WTC11 (cell line): ENCODE data around the gene STPG3. TPM values are rescaled to one million over a fixed set of nuclear protein-coding genes. Genes with fewer than 3 reads are reported as not detected.

Source experiments
- ATAC-seq: fragments of 200-7000 bp; cut with Tn5 transposase; 2 replicates; pipeline ENCODE4 v1.10.0; 2021; ENCODE audit warnings: mild to moderate bottlenecking, moderate library complexity
- CTCF ChIA-PET: fragments of 300-600 bp; sonication (Branson Sonifier 250); formaldehyde crosslinking; loops from one replicate; lab custom pipeline; 2021; ENCODE audit warnings: antibody characterized with exemption; lab: Charles Lee
- POLR2A ChIA-PET: fragments of 350-600 bp; sonication (Branson Sonifier 250); formaldehyde crosslinking; loops from one replicate; lab custom pipeline; 2021; ENCODE audit warnings: antibody characterized with exemption; lab: Charles Lee
- DNase-seq: peaks from one replicate; pipeline ENCODE4 v3.0.0; 2021; ENCODE audit warnings: low spot score
- H3K27ac Mint-ChIP-seq: 2 replicates; pipeline ENCODE4 v1.8.0; 2021; ENCODE audit warnings: mixed read lengths
- H3K27me3 Mint-ChIP-seq: 2 replicates; pipeline ENCODE4 v1.8.0; 2021; ENCODE audit warnings: low read depth, mild to moderate bottlenecking, moderate library complexity, mixed read lengths
- H3K36me3 Mint-ChIP-seq: 2 replicates; pipeline ENCODE4 v1.8.0; 2021; ENCODE audit warnings: mixed read lengths
- H3K4me1 Mint-ChIP-seq: 2 replicates; pipeline ENCODE4 v1.8.0; 2022; ENCODE audit warnings: mixed read lengths
- H3K4me3 Mint-ChIP-seq: 2 replicates; pipeline ENCODE4 v1.8.0; 2021; ENCODE audit warnings: mild to moderate bottlenecking, moderate library complexity, mixed read lengths
- H3K9me3 Mint-ChIP-seq: 2 replicates; pipeline ENCODE4 v1.8.0; 2021; ENCODE audit warnings: mixed read lengths
- ELF4 ChIP-seq: sonication (generic); formaldehyde crosslinking; IDR thresholded peaks from 2 replicates; pipeline ENCODE4 v1.8.1; 2022; ENCODE audit warnings: low read depth, mild to moderate bottlenecking, moderate library complexity, missing genetic modification reagents
- EMX1 ChIP-seq: fragments of 250-450 bp; sonication (Bioruptor Pico); IDR thresholded peaks from 2 replicates; pipeline ENCODE4 v1.8.0; 2021; ENCODE audit warnings: mild to moderate bottlenecking
- OVOL2 ChIP-seq: fragments of 250-450 bp; sonication (Bioruptor Pico); IDR thresholded peaks from 2 replicates; pipeline ENCODE4 v1.9.0; 2021; ENCODE audit warnings: mild to moderate bottlenecking, borderline replicate concordance
- RELA ChIP-seq: sonication (generic); formaldehyde crosslinking; IDR thresholded peaks from 2 replicates; pipeline ENCODE4 v1.8.1; 2022; ENCODE audit warnings: missing genetic modification reagents, mild to moderate bottlenecking, borderline replicate concordance
- TCF7 ChIP-seq: sonication (generic); formaldehyde crosslinking; IDR thresholded peaks from 2 replicates; pipeline ENCODE4 v1.8.0; 2022; ENCODE audit warnings: mild to moderate bottlenecking, low read depth, missing genetic modification reagents, moderate library complexity
- TEAD1 ChIP-seq: sonication (generic); formaldehyde crosslinking; IDR thresholded peaks from 2 replicates; pipeline ENCODE4 v1.8.0; 2022; ENCODE audit warnings: mild to moderate bottlenecking, missing genetic modification reagents
- ZNF121 ChIP-seq: sonication (generic); formaldehyde crosslinking; IDR thresholded peaks from 2 replicates; pipeline ENCODE4 v1.8.0; 2023; ENCODE audit warnings: missing genetic modification reagents
- total RNA-seq: library from RNA; stranded (reverse); gene quantifications from 3 replicates; pipeline ENCODE4 v1.2.3, GENCODE V29; 2021
- TF ChIP-seq, protein P1 (sequence below): fragments of 250-450 bp; sonication (Bioruptor Pico); IDR thresholded peaks from 2 replicates; pipeline ENCODE4 v1.9.0; 2021; ENCODE audit warnings: mild to moderate bottlenecking, borderline replicate concordance
- TF ChIP-seq, protein P2 (sequence below): fragments of 250-450 bp; sonication (Bioruptor Pico); IDR thresholded peaks from 2 replicates; pipeline ENCODE4 v2.1.2; 2022; ENCODE audit warnings: mild to moderate bottlenecking, moderate library complexity
- TF ChIP-seq, protein P3 (sequence below): fragments of 250-450 bp; sonication (Bioruptor Pico); conservative IDR thresholded peaks from 2 replicates; pipeline ENCODE4 v1.9.0; 2021; ENCODE audit warnings: mild to moderate bottlenecking
- TF ChIP-seq, protein P4 (sequence below): sonication (generic); formaldehyde crosslinking; IDR thresholded peaks from 2 replicates; pipeline ENCODE4 v1.8.0; 2023; ENCODE audit warnings: missing genetic modification reagents, mild to moderate bottlenecking, borderline replicate concordance

STPG3 gene
- total RNA-seq, 1 experiment from 2014 or later: 0.26 TPM

DNA sequence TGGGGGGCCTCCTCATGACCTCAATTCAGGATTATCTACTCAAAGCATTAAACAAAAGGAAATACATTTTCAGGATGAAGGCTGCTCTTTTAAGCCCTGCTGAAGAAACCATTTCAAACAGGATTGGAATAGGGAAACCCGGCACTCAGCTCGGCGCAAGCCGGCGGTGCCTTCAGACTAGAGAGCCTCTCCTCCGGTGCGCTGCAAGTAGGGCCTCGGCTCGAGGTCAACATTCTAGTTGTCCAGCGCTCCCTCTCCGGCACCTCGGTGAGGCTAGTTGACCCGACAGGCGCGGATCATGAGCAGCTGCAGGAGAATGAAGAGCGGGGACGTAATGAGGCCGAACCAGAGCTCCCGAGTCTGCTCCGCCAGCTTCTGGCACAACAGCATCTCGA is 46.4 kb upstream of the STPG3 start:
- Mint-ChIP-seq H3K4me1 (peaks cover 31% of the 10 kb centered on the region), H3K27ac (peak overlapping the region; percentile 82), H3K36me3 (peaks cover 24% of the 10 kb centered on the region), H3K9me3 (no peaks in the 10 kb centered on the region), H3K4me3 (peak overlapping the region; percentile 97), H3K27me3 (no peaks in the 10 kb centered on the region)
- no peak for DNase-seq
- no peak for ATAC-seq
- ChIA-PET POLR2A (interaction anchor here (1.4 kb wide), 1 partner anchor 16 kb away, joined by 4 read pairs; the partner anchor contains the start of gene SSNA1), CTCF (interaction anchor here (0.9 to 1.8 kb wide), 5 partner anchors 14 to 33 kb away, joined by 3 to 6 read pairs (median 3); partner anchors contain the start of gene SSNA1)
- TF ChIP-seq OVOL2 (CRISPR knock-in tag) (no peak), RELA (CRISPR knock-in tag) (no peak), ELF4 (no peak), TCF7 (no peak), ZNF121 (CRISPR knock-in tag) (no peak), EMX1 (no peak), TEAD1 (CRISPR knock-in tag) (no peak)
- TF ChIP-seq, protein P1, sequence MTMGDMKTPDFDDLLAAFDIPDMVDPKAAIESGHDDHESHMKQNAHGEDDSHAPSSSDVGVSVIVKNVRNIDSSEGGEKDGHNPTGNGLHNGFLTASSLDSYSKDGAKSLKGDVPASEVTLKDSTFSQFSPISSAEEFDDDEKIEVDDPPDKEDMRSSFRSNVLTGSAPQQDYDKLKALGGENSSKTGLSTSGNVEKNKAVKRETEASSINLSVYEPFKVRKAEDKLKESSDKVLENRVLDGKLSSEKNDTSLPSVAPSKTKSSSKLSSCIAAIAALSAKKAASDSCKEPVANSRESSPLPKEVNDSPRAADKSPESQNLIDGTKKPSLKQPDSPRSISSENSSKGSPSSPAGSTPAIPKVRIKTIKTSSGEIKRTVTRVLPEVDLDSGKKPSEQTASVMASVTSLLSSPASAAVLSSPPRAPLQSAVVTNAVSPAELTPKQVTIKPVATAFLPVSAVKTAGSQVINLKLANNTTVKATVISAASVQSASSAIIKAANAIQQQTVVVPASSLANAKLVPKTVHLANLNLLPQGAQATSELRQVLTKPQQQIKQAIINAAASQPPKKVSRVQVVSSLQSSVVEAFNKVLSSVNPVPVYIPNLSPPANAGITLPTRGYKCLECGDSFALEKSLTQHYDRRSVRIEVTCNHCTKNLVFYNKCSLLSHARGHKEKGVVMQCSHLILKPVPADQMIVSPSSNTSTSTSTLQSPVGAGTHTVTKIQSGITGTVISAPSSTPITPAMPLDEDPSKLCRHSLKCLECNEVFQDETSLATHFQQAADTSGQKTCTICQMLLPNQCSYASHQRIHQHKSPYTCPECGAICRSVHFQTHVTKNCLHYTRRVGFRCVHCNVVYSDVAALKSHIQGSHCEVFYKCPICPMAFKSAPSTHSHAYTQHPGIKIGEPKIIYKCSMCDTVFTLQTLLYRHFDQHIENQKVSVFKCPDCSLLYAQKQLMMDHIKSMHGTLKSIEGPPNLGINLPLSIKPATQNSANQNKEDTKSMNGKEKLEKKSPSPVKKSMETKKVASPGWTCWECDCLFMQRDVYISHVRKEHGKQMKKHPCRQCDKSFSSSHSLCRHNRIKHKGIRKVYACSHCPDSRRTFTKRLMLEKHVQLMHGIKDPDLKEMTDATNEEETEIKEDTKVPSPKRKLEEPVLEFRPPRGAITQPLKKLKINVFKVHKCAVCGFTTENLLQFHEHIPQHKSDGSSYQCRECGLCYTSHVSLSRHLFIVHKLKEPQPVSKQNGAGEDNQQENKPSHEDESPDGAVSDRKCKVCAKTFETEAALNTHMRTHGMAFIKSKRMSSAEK (CRISPR knock-in tag): no peak
- TF ChIP-seq, protein P2, sequence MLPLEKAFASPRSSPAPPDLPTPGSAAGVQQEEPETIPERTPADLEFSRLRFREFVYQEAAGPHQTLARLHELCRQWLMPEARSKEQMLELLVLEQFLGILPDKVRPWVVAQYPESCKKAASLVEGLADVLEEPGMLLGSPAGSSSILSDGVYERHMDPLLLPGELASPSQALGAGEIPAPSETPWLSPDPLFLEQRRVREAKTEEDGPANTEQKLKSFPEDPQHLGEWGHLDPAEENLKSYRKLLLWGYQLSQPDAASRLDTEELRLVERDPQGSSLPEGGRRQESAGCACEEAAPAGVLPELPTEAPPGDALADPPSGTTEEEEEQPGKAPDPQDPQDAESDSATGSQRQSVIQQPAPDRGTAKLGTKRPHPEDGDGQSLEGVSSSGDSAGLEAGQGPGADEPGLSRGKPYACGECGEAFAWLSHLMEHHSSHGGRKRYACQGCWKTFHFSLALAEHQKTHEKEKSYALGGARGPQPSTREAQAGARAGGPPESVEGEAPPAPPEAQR: no peak
- TF ChIP-seq, protein P3, sequence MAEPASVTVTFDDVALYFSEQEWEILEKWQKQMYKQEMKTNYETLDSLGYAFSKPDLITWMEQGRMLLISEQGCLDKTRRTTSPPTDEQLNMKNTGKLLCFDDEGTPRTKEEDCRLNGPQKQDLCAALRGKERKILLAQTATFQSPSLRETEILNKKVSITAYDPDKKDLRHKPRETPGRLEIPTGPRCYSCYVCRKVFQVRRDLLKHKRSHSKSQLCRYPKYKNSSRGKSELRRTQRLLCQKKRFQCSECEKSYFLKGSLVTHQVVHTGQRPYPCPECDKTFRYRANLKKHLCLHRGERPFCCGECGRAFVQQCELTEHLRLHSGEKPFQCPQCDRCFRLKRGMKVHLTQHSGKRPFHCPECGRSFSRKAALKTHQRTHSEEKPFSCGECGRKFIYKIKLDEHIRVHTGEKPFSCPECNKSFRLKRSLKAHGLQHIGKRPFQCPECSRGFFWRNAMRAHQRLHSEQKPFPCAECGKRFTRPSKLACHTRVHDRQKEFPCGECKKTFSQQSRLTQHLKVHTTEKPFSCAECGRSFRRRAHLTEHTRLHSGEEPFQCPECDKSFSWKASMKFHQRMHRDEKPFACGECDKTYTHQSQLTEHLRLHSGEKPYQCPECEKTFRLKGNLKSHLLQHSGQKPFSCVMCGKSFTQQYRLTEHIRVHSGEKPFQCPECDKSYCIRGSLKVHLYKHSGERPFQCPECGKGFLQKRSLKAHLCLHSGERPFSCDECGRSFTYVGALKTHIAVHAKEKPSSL (CRISPR knock-in tag): no peak
- TF ChIP-seq, protein P4, sequence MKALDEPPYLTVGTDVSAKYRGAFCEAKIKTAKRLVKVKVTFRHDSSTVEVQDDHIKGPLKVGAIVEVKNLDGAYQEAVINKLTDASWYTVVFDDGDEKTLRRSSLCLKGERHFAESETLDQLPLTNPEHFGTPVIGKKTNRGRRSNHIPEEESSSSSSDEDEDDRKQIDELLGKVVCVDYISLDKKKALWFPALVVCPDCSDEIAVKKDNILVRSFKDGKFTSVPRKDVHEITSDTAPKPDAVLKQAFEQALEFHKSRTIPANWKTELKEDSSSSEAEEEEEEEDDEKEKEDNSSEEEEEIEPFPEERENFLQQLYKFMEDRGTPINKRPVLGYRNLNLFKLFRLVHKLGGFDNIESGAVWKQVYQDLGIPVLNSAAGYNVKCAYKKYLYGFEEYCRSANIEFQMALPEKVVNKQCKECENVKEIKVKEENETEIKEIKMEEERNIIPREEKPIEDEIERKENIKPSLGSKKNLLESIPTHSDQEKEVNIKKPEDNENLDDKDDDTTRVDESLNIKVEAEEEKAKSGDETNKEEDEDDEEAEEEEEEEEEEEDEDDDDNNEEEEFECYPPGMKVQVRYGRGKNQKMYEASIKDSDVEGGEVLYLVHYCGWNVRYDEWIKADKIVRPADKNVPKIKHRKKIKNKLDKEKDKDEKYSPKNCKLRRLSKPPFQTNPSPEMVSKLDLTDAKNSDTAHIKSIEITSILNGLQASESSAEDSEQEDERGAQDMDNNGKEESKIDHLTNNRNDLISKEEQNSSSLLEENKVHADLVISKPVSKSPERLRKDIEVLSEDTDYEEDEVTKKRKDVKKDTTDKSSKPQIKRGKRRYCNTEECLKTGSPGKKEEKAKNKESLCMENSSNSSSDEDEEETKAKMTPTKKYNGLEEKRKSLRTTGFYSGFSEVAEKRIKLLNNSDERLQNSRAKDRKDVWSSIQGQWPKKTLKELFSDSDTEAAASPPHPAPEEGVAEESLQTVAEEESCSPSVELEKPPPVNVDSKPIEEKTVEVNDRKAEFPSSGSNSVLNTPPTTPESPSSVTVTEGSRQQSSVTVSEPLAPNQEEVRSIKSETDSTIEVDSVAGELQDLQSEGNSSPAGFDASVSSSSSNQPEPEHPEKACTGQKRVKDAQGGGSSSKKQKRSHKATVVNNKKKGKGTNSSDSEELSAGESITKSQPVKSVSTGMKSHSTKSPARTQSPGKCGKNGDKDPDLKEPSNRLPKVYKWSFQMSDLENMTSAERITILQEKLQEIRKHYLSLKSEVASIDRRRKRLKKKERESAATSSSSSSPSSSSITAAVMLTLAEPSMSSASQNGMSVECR (CRISPR knock-in tag): no peak
